Measurements from ENCODE around the gene ZNF280B.
"Not testable (repeated sequence)": the region's sequence is repeated elsewhere in the genome, so short reads cannot be mapped to it uniquely, and the experiment has no call there.

Gene ZNF280B

DNA sequence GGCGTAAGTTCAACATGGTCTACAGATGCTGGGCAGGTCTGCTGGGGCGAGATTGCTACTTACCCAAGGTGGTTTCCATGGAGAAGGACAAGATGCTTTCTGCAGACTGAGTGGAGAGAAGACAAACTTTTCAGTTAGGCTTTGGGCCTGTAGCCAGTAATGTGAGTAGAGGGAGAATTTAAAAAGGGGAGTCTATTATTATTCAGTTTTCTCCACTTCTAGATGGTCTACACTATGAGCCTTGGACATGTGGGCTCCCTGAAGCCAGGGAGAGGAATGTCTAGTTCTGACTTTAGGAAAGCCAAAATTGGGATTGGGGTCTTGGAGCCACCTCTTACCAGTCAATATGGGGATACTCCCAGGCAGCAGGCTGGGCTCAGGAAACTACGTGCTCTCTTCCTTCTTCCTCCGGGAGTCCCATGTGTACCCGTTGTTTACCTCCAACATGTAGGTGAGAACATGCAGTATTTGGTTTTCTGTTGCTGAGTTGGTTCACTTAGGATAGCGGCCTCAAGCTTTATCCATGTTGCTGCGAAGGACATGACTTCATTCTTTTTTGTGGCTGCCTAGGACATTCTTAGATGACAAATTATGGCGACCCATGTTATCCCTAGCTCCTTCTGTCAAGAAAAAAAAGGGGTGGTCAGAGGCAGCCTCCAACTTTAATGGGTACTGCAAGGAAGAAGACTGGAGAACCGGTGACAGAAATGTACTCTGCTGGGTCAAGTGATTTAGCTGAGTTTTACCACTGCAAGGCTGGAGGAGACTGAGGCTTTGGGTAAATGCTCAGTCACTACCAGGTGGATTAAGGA, 26.3 kb upstream of the ZNF280B start:
- no peak for DNase-seq

DNA sequence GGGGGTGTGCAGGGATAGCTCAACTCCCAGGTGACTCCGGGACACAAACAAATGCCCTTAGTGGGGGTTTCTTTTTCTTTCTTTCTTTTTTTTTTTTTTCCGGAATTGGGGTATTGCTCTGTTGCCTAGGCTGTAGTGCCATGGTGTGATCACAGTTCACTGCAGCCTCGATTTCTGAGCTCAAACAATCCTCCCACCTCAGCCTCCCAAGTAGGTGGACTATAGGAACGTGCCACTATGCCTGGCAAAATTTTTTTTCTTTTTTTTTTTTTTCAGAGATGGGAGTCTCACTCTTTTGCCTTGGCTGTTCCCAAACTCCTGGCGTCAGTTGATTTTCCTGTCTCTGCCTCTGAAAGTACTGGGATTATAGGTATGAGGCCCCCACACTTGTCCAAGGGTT, 25.3 kb upstream of the ZNF280B start:
- DNase-seq, result no peak

DNA sequence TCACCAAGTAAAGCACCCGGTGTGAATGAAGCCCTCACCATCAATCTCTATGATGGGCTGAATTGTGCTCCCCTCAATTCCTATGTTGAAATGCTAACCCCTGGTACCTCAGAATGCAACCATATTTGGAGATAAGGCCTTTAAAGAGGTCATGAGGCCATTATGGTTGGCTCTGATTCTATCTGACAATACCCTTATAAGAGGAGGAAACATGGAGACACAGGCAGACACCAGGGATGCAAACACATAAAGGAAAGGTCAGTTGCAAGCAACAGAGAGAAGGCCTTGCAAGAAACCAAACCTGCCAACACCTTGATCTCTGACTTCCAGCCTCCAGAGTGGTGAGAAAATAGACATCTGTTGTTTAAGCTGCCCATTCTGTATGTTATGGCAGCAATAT, 24.9 kb upstream of the ZNF280B start:
- DNase-seq, result no peak

DNA sequence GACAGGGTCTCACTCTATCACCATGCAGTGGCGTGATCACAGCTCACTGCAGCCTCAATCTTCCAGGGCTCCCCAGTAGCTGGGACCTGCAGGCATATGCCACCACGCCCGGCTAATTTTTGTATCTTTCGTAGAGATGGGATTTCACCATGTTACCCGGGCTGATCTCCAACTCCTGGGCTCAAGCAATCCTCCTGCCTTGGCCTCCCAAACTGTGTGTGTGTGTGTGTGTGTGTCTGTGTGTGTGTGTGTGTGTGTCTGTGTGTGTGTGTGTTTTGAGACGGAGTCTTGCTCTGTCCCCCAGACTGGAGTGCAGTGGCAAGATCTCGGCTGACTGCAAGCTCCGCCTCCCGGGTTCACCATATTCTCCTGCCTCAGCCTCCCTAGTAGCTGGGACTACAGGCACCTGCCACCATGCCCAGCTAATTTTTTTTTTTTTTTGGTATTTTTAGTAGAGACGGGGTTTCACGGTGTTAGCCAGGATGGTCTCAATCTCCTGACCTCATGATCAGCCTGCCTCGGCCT, 24.1 kb upstream of the ZNF280B start:
- DNase-seq, result not testable (repeated sequence)

DNA sequence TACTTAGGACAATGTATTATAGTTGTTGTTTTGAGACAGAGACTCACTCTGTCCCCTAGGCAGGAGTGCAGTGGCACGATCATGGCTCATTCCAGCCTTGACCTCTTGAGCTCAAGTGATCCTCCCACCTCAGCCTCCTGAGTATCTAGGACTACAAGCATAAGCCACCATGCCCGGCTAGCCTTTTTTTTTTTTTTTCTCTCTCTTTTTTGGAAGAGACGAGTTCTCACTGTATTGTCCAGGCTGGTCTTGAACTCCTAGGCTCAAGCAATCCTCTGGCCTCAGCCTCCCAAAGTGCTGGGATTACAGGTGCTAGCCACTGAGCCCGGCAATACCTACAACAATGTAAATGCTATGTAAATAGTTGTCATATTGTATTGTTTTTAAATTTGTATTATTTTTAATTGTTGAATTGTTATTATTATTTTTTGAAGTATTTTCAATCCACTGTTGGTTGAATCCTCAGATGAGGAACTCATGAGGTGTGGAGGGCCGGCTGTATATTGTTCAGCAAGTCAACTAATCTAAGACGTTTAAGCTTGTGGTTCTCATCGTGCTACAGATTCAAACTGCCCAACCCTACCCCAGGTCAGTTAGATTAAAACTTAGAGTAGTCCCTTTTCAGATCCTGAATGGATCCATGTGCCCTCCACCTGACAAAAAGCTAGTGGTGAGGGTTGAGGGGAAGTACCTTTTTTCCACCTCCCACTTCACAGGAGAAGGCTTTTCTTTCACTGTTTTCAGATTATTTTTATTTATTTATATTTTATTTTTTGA, 23.4 kb upstream of the ZNF280B start:
- DNase-seq, result no peak

DNA sequence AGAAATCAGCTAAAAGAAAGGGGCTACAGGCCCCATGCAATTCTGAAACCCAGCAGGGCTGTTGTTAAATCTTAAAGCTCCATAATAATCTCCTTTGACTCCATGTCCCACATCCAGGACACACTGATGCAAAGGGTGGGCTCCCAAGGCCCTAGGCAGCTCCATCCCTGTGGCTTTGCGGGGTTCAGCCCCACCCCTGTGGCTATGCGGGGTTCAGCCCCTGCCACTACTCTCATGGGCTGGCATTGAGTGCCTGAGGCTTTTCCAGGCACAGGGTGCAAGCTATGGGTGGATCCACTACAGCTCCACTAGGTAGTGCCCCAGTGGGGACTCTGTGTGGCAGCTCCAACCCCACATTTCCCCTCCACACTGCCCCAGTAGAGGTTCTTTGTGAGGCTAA, 20.2 kb upstream of the ZNF280B start:
- DNase-seq, result no peak

DNA sequence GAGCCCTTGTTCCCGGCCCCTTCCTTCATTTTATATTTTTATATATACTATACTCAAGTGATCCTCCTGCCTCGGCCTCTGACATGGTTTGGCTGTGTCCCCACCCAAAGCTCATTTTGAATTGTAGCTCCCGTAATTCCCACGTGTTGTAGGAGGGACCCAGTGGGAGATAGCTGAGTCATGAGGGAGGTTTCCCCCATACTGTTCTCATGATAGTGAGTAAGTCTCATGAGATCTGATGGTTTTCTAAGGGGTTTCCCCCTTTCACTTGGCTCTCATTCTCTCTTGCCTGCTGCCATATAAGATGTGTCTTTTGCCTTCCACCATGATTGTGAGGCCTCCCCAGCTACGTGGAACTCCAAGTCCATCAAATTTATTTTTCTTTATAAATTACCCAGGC, 18.8 kb upstream of the ZNF280B start:
- no peak for DNase-seq

DNA sequence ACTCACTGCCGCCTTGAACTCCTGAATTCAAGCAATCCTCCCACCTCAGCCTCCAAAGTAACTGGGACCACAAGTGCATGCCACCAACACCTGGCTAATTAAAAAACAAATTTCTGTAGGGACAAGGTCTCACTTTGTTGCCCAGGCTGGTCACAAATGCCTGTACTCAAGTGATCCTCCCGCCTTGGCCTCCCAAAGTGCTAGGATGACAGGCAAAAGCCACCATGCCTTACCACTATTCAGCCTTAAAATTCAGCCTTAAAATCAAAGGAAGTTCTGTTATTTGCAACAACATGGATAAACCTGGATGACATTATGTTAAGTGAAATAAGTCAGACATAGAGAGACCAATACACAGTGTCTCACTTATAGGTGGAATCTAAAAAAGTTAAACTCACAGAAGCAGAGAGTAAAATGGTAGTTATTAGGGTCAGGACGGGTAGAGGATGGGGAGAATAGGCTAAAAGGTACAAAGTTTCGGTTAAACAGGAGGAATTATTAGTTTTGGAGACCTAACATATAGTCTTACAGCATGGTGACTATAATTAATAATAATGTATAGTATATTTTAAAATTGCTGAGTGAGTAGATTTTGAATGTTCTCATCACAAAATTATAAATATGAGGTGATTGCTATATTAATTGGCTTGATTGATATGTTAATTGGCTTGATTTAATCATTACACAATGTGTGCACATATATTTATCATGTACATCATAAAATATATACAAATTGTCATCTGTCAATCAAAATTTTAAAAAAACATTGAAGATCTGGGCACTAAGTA, 17.8 kb upstream of the ZNF280B start:
- no peak for DNase-seq

DNA sequence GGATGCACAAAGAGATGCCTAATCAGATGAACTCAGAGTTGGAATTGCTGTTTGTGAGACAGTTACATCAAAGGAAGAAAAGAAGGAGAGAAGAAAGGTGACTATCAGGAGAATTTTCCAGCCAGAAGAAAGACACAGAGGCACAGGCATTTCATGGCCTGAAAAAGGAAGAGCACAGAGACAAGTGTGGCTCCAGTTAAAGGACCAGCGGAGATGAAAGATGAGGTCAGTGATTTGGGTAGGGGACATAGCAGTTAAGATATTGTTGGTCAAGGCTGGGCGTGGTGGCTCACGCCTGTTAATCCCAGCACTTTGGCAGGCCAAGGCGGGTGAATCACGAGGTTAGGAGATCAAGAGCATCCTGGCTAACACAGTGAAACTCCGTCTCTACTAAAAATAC, 15.0 kb upstream of the ZNF280B start:
- no peak for DNase-seq

DNA sequence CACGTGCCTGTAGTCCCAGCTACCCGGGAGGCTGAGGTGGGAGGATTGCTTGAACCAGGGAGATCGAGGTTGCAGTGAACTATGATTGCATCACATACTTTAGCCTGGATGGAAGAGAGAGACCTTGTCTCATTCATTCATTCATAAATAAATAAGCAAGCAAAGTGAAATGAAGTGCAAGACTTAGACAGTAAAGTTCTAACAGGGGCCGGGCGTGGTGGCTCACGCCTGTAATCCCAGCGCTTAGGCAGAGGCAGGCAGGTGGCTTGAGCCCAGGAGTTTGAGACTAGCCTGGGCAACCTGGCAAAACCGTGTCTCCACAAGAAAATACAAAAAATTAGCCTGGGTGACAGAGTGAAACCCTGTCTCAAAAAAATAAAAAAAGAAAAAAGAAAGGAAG, 13.1 kb upstream of the ZNF280B start:
- no peak for DNase-seq

DNA sequence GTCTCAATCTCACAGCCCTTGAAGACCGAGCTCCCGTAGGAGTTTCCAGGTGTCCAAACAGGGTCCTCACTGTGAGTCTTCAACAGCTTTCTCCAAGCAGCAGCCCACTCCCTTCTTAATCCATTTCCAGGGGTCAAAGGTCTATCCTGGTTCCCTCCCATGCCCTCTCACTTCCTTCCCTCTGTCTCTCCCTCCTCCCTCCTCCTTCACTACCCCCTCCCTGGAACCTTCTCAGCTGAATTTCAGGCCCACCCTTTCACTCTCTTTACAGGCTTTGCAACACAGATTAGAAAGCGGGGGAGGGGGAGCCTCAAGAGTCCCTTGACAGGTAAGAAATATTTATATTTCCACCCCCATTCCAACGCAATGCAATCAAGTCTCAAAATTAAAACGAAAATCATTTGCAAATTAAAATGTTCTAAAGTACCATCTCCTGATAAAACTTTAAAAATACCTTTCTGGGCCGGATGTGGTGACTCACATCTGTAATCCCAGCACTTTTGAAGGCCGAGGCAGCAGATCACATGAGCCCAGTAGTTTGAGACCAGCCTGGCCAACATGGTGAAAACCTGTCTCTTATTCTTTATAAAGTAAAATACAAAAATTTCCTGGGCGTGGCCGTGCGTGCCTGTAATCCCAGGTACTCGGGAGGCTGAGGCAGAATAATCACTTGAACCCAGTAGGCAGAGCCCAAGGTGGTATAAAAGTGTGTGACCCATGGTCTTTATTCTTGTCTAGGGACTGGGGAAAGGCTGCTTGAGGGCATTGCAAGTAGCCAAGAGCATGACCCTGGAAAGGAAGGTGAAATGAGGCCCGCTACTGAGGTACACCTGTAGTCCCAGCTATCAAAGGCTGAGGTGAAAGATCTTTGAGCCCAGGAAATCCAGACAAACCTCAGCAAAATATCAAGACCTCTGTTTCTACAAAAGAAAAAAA, 12.4 kb upstream of the ZNF280B start:
- DNase-seq, result no peak

DNA sequence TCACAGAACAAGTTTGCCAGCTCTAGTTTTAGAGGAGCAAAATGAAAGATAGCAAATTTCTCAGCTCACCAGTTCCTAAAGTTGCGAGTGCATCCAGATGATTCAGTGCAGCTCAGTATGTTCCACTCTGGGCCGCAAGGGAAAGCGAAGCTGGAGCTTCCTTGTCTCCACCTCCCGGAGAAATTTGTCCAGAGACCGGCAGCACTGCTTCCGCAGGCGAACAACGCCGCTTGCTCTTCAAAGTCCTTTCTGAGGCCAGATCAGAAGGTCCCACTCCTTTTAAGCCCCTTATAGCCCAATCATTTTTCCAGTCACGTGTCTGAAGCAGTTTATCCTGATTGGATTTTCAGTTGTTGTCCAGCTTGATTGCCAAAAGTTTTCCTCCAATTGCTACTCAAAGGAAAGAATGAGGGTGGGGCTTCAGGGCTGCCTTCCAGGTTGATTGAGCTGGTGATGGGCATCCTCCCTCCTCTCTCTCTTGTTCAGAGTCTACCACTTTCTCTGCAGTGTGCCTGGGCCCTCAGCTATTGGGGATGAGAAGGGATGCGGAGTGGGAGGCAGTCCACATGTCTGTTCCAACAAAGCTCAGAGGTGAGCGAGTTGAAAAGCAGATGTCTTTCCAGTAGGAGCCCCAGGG, 11.6 kb upstream of the ZNF280B start, which contains the start of gene ZNF280A:
Gene ZNF280A, minus strand, starts transcription at position 251 of the 637 bp plus-strand sequence. CDS start 4,640 bp downstream, outside the sequence.
- no peak for DNase-seq

DNA sequence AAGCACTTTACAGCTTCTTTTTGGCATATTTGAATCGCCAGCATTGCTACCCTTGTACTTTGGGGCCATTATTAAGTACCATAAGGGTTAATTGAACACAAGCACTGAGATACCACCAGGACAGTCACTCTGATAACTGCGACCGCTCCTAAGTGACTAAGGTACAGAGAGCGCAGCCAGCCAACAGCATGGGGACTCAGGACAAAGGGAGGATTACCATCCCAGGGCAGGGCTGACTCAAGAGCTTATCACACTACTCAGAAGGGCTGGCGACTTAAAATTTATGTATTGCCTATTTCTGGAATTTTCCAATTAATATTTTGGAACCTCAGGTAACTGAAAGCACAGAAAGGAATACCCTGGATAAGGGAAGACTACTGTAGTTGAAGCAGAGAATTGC, 11.0 kb upstream of the ZNF280B start:
- no peak for DNase-seq

DNA sequence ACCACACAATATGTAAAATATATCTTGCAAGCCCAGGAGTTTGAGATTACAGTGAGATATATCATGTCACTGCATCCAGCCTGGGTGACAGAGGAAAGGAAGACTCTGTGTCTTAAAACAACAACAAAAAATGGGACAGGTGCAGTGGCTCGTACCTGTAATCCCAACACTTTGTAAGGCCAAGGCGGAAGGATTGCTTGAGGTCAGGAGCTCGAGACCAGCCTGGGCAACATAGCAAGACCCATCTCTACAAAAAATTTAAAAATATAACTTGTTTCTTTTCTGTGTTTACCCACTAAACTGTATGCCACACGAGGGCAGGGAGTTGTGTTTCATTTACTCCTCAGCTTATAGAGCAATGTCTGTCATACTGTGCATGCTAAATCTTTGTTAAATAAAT, 8.4 kb upstream of the ZNF280B start:
- DNase-seq, result no peak

DNA sequence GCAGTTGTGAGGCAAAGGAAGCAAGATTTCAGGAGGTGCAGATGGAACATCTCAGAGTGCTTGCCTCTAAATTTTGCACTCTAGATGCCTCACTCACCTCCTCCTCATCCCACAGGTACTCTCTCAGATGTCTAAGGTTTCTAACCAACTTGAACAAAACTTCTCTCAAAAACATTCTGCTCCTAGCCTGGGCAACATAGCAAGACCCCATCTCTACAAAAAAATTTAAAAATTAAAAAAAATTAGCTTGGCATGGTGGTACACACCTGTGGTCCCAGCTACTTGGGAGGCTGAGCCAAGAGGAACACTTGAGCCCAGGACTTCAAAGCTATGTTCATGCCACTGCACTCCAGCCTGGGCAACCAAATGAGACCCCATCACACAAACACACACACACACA, 7.3 kb upstream of the ZNF280B start:
- no peak for DNase-seq

DNA sequence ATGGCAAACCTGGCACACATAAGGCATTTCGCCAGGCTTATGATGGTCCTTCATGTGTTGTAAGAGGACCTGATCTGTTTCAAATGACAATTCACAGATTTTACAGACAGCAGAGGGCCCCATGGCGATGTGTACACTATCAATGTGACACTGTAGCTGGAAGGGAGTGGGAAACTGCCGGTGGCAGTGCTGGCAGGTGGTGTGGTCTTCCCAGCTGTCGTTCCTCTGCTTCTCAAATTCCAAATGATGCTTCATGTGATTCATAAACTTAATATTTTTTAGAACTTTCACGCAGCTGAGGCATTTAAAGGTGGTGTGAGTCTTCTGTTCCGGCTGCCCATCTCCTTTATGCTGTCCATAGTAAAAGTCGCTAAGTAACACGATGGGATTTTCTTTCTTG, 5.9 kb upstream of the ZNF280B start:
- DNase-seq, result not testable (repeated sequence)

DNA sequence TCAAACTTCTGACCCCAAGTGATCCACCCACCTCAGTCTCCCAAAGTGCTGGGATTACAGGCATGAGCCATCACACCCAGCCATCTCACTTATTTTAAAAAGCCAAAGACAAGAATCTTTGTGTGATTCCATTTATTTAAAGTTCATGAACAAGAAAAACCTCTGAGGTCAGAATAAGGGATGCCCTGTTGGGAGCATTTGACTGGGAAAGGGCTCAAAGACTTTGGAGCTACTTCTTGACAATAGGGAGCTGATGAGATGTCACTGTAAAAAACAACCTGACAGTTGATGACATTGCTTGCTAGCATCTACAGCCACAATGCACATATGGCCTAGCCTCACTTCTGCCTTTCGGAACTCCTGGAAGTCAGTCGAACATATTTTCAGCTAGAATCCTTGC, 5.1 kb upstream of the ZNF280B start:
- no peak for DNase-seq

DNA sequence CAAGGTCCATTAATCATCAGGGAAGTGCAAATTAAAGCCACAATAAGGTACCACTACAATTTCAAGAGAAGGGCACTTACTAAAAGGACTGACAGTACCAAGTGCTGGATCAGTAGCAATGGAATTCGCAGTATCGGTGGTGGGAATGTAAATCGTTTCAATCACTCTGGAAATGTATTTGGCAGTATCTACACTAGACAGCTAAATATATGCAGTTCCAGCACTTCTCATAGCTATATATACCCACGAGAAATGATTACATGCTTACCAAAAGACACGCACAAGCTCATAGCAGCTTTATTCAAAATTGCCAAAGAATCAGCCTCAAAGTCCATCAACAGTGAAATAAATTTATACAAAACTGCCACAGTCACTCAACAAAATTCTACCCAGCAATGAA, 4.4 kb upstream of the ZNF280B start:
- no peak for DNase-seq

DNA sequence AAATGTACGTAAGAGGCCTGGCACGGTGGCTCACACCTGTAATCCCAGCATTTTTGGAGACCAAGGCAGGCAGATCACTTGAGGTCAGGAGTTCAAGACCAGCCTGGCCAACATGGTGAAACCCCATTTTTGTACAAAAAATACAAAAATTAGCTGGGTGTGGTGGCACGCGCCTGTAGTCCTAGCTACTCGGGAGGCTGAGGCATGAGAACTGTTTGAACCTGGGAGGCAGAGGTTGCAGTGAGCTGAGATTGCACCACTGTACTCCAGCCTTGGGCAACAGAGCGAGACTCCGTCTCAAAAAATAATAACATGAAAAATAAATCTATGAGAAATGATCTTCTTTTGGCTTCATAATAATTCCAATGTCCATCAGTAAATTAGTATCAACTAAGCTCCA, 2.3 kb upstream of the ZNF280B start:
- DNase-seq, result not testable (repeated sequence)

DNA sequence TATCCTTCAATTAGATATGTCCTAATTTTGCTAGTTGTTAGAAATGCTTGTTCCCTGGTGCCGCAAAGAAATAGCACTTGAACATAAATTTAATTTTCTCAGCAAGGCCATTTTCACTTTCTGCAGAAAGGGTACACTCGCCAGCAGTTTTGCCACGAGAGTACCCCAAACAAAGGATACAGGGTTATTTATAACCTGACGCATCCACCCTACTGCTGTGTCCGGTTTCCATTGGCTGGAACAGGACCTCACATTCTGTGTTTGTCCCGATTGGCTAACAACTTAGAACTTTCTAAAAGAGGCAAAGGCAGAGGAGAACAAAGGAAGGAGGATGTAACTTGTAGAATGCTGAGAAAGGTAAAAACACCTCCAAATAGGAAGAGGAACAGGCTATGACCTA, 1.4 kb upstream of the ZNF280B start:
- DNase-seq, result not testable (repeated sequence)

DNA sequence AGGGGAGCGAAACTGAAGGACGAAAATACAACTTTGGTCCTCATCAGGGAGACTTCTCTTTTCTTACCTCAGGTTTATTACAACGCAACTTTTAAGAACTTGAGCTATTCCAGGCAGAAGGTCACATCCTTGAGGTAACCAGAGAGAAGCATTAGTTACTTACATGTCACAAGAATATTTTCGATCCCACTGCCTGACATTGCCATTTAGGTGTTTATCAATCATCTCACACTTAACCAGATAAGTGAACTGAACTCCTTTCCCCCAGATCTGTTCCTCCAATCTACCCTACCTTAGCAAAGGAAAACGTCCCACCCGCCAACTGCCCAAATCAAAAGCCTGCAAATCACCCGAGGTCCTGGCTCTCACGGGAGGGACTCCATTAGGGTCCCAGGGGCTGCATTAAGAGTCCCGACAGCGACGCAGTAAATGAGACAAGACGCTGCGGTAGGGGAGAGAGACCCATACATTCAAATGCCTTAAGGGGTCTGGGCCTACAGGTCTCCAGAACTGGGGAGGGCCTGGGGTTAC, 734 bp downstream of the ZNF280B start:
- DNase-seq, result no peak
